ENCODE data around the gene MGA.

- TF ChIP-seq CTCF (IDR thresholded peaks at IDR 0.05; ENCODE audit: insufficient read depth, low read depth, low read length) (no peak), EZH2 (IDR thresholded peaks at IDR 0.05; ENCODE audit: insufficient read depth, low read length) (no peak)
Measured at GRCh38 chr15:41774882-41775417, 114.7 kb downstream of the MGA start.

Data from astrocyte (in vitro differentiated cells and primary cell).